Measurements from ENCODE around the gene EXOC5. TPM values are rescaled to one million over a fixed set of nuclear protein-coding genes. Genes with fewer than 3 reads are reported as not detected.

Gene EXOC5
- total RNA-seq, 4 donors from 2014 or later: 20.6 to 35.8 (median 30.3) TPM

GRCh38 chr14:57171903-57172302 is 96.8 kb downstream of the EXOC5 start:
- DNase-seq: no peak
- Histone ChIP-seq H3K9me3 (no peaks in the 10 kb centered on the region), H3K27me3 (no peaks in the 10 kb centered on the region), H3K4me3 (no peak overlapping the region), H3K27ac (no peak overlapping the region), H3K4me1 (no peaks in the 10 kb centered on the region), H3K36me3 (no peaks in the 10 kb centered on the region)
- TF ChIP-seq CTCF (IDR thresholded peaks at IDR 0.05) (no peak), POLR2A (IDR thresholded peaks at IDR 0.05) (no peak)

GRCh38 chr14:57171363-57171762 is 97.3 kb downstream of the EXOC5 start:
- Histone ChIP-seq H3K27me3 (no peaks in the 10 kb centered on the region), H3K36me3 (no peaks in the 10 kb centered on the region), H3K27ac (no peak overlapping the region), H3K9me3 (no peaks in the 10 kb centered on the region), H3K4me3 (no peak overlapping the region), H3K4me1 (no peaks in the 10 kb centered on the region)
- no peak for DNase-seq
- no peak for TF ChIP-seq POLR2A (IDR thresholded peaks at IDR 0.05)
- no peak for TF ChIP-seq CTCF (IDR thresholded peaks at IDR 0.05)

- Histone ChIP-seq H3K4me1 (no peaks in the 10 kb centered on the region), H3K27me3 (no peaks in the 10 kb centered on the region), H3K9me3 (no peaks in the 10 kb centered on the region), H3K27ac (no peak overlapping the region), H3K4me3 (no peak overlapping the region), H3K36me3 (no peaks in the 10 kb centered on the region)
- no peak for DNase-seq
- TF ChIP-seq POLR2A (IDR thresholded peaks at IDR 0.05): no peak
- no peak for TF ChIP-seq CTCF (IDR thresholded peaks at IDR 0.05)
Observed at GRCh38 chr14:57169901-57170300, 98.8 kb downstream of the EXOC5 start.

- Histone ChIP-seq H3K27ac (no peak overlapping the region), H3K27me3 (no peaks in the 10 kb centered on the region), H3K4me3 (no peak overlapping the region), H3K36me3 (no peaks in the 10 kb centered on the region), H3K9me3 (no peaks in the 10 kb centered on the region), H3K4me1 (no peaks in the 10 kb centered on the region)
- no peak for DNase-seq
- no peak for TF ChIP-seq POLR2A (IDR thresholded peaks at IDR 0.05)
- no peak for TF ChIP-seq CTCF (IDR thresholded peaks at IDR 0.05)
Observed at GRCh38 chr14:57168138-57168679, 100.5 kb downstream of the EXOC5 start.

GRCh38 chr14:57161583-57162234 is 107.0 kb downstream of the EXOC5 start:
- no peak overlapping the region for H3K27ac ChIP-seq
- H3K4me1 ChIP-seq: no peaks in the 10 kb centered on the region
- H3K9me3 ChIP-seq: no peaks in the 10 kb centered on the region
- H3K27me3 ChIP-seq: peaks cover 0 to 6% of the 10 kb centered on the region in 2 donors
- TF ChIP-seq CTCF (IDR thresholded peaks at IDR 0.05): no peak
- no peak for TF ChIP-seq POLR2A (IDR thresholded peaks at IDR 0.05)
- no peaks in the 10 kb centered on the region for H3K36me3 ChIP-seq
- DNase-seq: no peak
- H3K4me3 ChIP-seq: no peak overlapping the region
